ENCODE data around the gene IMMP2L. TPM values are rescaled to one million over a fixed set of nuclear protein-coding genes. Genes with fewer than 3 reads are reported as not detected.

The IMMP2L gene
- polyA plus RNA-seq, 1 experiment = 5.8 TPM

- no peak for TF ChIP-seq CTCF (IDR thresholded peaks at IDR 0.05; ENCODE audit: insufficient read depth, low read depth, low read length)
- Histone ChIP-seq H3K4me3 (ENCODE audit: low read depth, low read length) (no peak overlapping the region), H3K36me3 (ENCODE audit: control insufficient read depth, insufficient read depth, low read length) (no peaks in the 10 kb centered on the region), H3K27me3 (ENCODE audit: control insufficient read depth, insufficient read depth, low read length) (no peaks in the 10 kb centered on the region)
- CTCF ChIA-PET = interaction anchor here (0.6 to 1.6 kb wide), 3 partner anchors 11 to 696 kb away, joined by 3 to 6 read pairs (median 4); no protein-coding TSS in a partner anchor
- POLR2A ChIA-PET = no interaction called here
- no peak for DNase-seq (ENCODE audit: low read depth)
These were observed 457.0 kb downstream of the IMMP2L start for GRCh38 chr7:111105269-111105668.

- Histone ChIP-seq H3K36me3 (ENCODE audit: control insufficient read depth, insufficient read depth, low read length) (no peaks in the 10 kb centered on the region), H3K27me3 (ENCODE audit: control insufficient read depth, insufficient read depth, low read length) (no peaks in the 10 kb centered on the region), H3K4me3 (ENCODE audit: low read depth, low read length) (no peak overlapping the region)
- CTCF ChIA-PET = interaction anchor here (1.4 to 1.6 kb wide), 2 partner anchors 10 to 13 kb away, joined by 4 to 6 read pairs; no protein-coding TSS in a partner anchor
- POLR2A ChIA-PET = no interaction called here
- no peak for TF ChIP-seq CTCF (IDR thresholded peaks at IDR 0.05; ENCODE audit: insufficient read depth, low read depth, low read length)
- no peak for DNase-seq (ENCODE audit: low read depth)
These were observed 457.6 kb downstream of the IMMP2L start for GRCh38 chr7:111104710-111105109.

- H3K36me3 ChIP-seq (ENCODE audit: control insufficient read depth, insufficient read depth, low read length) = no peaks in the 10 kb centered on the region
- DNase-seq (ENCODE audit: low read depth) = no peak
- no peaks in the 10 kb centered on the region for H3K27me3 ChIP-seq (ENCODE audit: control insufficient read depth, insufficient read depth, low read length)
- POLR2A ChIA-PET = no interaction called here
- TF ChIP-seq CTCF (IDR thresholded peaks at IDR 0.05; ENCODE audit: insufficient read depth, low read depth, low read length) = no peak
- CTCF ChIA-PET = no interaction called here
- no peak overlapping the region for H3K4me3 ChIP-seq (ENCODE audit: low read depth, low read length)
These were observed 458.5 kb downstream of the IMMP2L start for GRCh38 chr7:111103678-111104274.

GRCh38 chr7:111103136-111103535 is 459.2 kb downstream of the IMMP2L start:
- Histone ChIP-seq H3K36me3 (ENCODE audit: control insufficient read depth, insufficient read depth, low read length) (no peaks in the 10 kb centered on the region), H3K27me3 (ENCODE audit: control insufficient read depth, insufficient read depth, low read length) (no peaks in the 10 kb centered on the region), H3K4me3 (ENCODE audit: low read depth, low read length) (no peak overlapping the region)
- ChIA-PET POLR2A (no interaction called here), CTCF (no interaction called here)
- no peak for TF ChIP-seq CTCF (IDR thresholded peaks at IDR 0.05; ENCODE audit: insufficient read depth, low read depth, low read length)
- DNase-seq (ENCODE audit: low read depth) = no peak

- no peaks in the 10 kb centered on the region for H3K36me3 ChIP-seq (ENCODE audit: control insufficient read depth, insufficient read depth, low read length)
- H3K4me3 ChIP-seq (ENCODE audit: low read depth, low read length) = no peak overlapping the region
- no peak for TF ChIP-seq CTCF (IDR thresholded peaks at IDR 0.05; ENCODE audit: insufficient read depth, low read depth, low read length)
- ChIA-PET POLR2A (no interaction called here), CTCF (no interaction called here)
- no peak for DNase-seq (ENCODE audit: low read depth)
- no peaks in the 10 kb centered on the region for H3K27me3 ChIP-seq (ENCODE audit: control insufficient read depth, insufficient read depth, low read length)
These were observed 460.2 kb downstream of the IMMP2L start for GRCh38 chr7:111101856-111102646.
